Neutrophil (primary cell): ENCODE data around the gene CMSS1.

ENCODE experiments used
- H3K27ac ChIP-seq: fragments of 200-600 bp; sonication (generic); 2 replicates; pipeline ENCODE4 v1.5.1; 2016; ENCODE audit warnings: mild to moderate bottlenecking, moderate library complexity
- H3K27me3 ChIP-seq: fragments of 200-600 bp; sonication (generic); 2 replicates; pipeline ENCODE4 v1.6.0; 2016; ENCODE audit warnings: mild to moderate bottlenecking
- H3K36me3 ChIP-seq: fragments of 200-600 bp; sonication (generic); 2 replicates; pipeline ENCODE4 v1.5.1; 2017
- H3K4me1 ChIP-seq, 2 experiments: fragments of 200-600 bp in 1 of 2; sonication (generic) in 1 of 2; 1 replicate in 1 of 2; 2 replicates in 1 of 2; pipeline versions ENCODE4 v1.5.1 to v1.6.1; 2013 to 2016; ENCODE audit warnings: low read depth in 1 of 2, low read length in 1 of 2, mild to moderate bottlenecking in 1 of 2, moderate library complexity in 1 of 2; ENCODE audit not compliant: control insufficient read depth in 1 of 2, insufficient read depth in 1 of 2
- H3K4me3 ChIP-seq, 2 experiments: fragments of 200-600 bp in 1 of 2; sonication (generic) in 1 of 2; 1 replicate in 1 of 2; 2 replicates in 1 of 2; pipeline ENCODE4 v1.5.1; 2013 to 2016; ENCODE audit warnings: low read depth in 1 of 2, low read length in 1 of 2, mild to moderate bottlenecking in 1 of 2, moderate library complexity in 1 of 2
- H3K9me3 ChIP-seq: fragments of 200-600 bp; sonication (generic); 2 replicates; pipeline ENCODE4 v1.5.1; 2016
- TF ChIP-seq, protein P1 (sequence below): fragments of 200-600 bp; sonication (generic); IDR thresholded peaks from 2 replicates; pipeline ENCODE4 v1.5.1; 2016; ENCODE audit warnings: antibody characterized with exemption

Gene CMSS1

DNA sequence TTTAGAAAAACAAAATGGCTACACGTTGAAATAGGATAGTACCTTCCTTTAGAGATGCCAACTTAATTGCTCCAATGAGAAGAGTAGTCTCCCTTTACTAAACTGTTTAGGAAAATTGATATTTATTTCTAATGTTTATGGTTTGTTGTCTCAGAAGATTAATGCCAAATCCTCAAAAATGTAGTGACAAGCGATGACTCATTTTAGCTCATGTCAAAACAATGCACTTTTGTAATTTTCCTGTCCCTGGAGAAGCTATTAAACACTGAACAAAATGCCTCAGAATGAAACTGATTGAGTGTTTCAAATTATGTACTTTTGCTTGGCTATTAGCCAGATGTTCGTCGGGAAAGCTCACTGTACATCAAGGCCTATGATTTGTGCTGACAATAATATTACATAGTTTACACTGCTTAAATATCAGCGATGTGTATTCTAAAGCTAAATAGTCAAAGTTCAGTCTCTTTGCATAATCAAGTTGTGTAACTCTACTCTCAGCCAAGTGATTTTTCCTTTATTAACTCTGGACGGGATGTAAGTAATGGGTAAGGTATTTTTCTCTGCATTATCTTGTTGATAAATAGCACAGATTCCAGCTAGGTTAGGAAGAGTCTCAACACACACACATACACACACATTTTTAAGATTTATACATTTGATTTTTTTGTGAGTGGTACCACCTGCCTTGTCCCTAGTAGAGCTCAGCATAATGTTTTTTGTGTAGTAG is 83.7 kb downstream of the CMSS1 start:
- Histone ChIP-seq H3K27ac (no peak overlapping the region), H3K4me1 (peaks cover 0 to 6% of the 10 kb centered on the region in 2 experiments), H3K27me3 (no peaks in the 10 kb centered on the region), H3K9me3 (no peaks in the 10 kb centered on the region), H3K36me3 (no peaks in the 10 kb centered on the region), H3K4me3 (no peak overlapping the region)
- TF ChIP-seq, protein P1, sequence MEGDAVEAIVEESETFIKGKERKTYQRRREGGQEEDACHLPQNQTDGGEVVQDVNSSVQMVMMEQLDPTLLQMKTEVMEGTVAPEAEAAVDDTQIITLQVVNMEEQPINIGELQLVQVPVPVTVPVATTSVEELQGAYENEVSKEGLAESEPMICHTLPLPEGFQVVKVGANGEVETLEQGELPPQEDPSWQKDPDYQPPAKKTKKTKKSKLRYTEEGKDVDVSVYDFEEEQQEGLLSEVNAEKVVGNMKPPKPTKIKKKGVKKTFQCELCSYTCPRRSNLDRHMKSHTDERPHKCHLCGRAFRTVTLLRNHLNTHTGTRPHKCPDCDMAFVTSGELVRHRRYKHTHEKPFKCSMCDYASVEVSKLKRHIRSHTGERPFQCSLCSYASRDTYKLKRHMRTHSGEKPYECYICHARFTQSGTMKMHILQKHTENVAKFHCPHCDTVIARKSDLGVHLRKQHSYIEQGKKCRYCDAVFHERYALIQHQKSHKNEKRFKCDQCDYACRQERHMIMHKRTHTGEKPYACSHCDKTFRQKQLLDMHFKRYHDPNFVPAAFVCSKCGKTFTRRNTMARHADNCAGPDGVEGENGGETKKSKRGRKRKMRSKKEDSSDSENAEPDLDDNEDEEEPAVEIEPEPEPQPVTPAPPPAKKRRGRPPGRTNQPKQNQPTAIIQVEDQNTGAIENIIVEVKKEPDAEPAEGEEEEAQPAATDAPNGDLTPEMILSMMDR: no peak

DNA sequence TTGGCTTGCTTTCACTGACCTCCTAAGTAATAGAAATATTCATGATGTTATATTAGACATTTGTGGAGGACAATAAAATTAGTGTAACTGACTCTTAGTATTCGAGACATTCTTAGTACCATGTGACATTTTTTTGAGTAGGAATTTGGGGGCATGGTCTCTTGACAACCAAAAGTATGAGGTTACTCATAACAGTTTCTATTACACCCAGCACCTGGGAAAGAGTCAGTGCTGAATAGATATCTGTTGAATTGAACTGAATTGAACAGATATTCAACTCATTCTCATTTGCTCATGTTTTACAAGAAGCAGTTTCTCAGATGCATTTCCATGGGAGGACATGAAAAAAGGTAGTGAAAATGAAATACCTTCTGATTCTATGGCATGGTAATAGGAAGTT is 84.4 kb downstream of the CMSS1 start:
- Histone ChIP-seq H3K9me3 (no peaks in the 10 kb centered on the region), H3K27ac (no peak overlapping the region), H3K27me3 (no peaks in the 10 kb centered on the region), H3K4me1 (peaks cover 0 to 4% of the 10 kb centered on the region in 2 experiments), H3K4me3 (no peak overlapping the region), H3K36me3 (no peaks in the 10 kb centered on the region)
- TF ChIP-seq, protein P1: no peak

DNA sequence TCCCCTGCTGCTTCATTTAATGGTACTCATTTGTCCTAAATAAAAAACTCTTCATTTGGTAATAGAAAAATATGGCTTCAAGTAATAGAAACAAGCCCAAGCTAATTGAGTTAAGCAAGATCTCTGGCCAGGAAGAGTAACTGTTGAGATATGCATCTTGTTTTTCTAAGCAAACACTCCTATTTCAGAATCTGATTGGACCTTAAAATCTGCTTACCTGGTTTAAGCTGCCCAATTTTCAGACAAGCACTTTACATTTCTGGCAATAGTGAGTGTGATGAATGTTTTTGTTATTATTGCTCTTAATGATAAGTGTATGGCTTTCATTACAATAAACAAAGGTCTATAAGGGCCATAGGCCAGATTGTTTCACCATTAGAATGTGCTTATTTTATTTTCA is 86.2 kb downstream of the CMSS1 start:
- H3K4me1 ChIP-seq: peaks cover 0 to 4% of the 10 kb centered on the region in 2 experiments
- no peak overlapping the region for H3K27ac ChIP-seq
- no peaks in the 10 kb centered on the region for H3K36me3 ChIP-seq
- H3K27me3 ChIP-seq: no peaks in the 10 kb centered on the region
- no peak overlapping the region for H3K4me3 ChIP-seq
- no peaks in the 10 kb centered on the region for H3K9me3 ChIP-seq
- TF ChIP-seq, protein P1: no peak

DNA sequence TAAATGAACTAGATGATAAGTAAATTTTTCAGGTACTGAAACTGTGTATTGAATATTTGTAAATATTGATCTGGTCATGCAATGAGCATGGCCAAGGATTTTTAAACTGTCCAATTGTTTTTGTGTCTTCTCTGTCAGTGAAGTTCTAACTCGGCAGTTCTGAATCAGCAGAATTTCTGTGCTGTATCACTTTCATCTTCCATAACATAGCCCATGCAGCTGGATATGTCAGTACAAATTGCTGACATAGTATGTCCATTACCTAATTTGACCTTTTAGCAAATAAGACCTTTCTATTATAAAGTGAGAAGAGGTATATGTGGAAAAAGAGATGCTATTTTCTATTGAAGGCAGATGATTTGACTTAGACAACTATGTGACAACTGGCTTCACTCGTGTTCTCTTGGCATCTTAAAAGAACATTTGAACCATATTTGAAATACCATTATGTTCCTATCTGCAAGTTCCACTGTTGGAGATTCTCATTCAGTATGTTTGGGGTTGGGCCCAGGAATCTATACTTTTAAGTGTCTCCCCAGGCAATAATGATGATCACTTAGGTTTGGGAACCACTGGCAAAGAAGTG is 90.4 kb downstream of the CMSS1 start:
- H3K9me3 ChIP-seq: no peaks in the 10 kb centered on the region
- no peaks in the 10 kb centered on the region for H3K4me1 ChIP-seq
- no peak overlapping the region for H3K4me3 ChIP-seq
- no peaks in the 10 kb centered on the region for H3K36me3 ChIP-seq
- TF ChIP-seq, protein P1: no peak
- H3K27ac ChIP-seq: no peak overlapping the region
- H3K27me3 ChIP-seq: no peaks in the 10 kb centered on the region

DNA sequence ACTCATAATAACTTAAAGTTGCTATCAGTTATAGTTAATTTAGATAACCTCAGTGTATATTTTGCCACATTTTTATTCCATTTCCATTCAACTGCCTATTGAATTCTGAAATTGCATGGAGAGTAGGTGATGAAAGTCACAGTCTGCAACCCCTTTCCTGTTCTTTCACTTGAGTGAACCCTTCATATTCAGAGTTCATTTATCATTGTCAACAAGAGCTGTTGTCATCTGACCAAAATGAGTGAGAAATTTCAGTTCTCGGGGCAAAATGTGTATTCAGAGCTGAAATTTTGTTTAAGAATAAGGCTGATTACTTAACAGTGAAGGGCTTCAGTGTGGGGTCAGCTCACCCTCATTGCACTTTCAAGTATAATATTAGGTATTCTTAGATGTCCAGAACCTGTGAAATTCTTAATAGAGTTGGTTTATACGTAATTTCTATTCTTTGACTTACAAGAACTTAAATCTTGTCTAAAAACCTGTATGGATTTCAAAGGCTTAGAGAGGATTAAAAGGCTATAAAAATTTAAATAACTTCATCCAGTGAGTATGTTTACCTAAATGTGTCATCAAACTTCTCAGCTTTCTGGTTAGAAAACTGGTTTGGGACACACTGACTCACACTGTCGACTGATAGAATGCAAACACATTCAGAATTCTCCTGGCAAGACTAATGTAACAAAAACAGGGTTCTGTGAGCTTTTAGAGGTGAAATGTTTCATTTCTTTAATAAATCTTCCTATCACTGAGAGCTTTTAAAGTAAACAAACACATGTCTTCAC is 92.2 kb downstream of the CMSS1 start:
- Histone ChIP-seq H3K27ac (no peak overlapping the region), H3K4me3 (no peak overlapping the region), H3K4me1 (no peaks in the 10 kb centered on the region), H3K9me3 (no peaks in the 10 kb centered on the region), H3K36me3 (no peaks in the 10 kb centered on the region), H3K27me3 (no peaks in the 10 kb centered on the region)
- TF ChIP-seq, protein P1: no peak
